ENCODE results near the gene OR5AK2. TPM values are rescaled to one million over a fixed set of nuclear protein-coding genes. Genes with fewer than 3 reads are reported as not detected.
"Not testable (repeated sequence)": the region's sequence is repeated elsewhere in the genome, so short reads cannot be mapped to it uniquely, and the experiment has no call there.

Gene OR5AK2
- polyA plus RNA-seq (ENCODE audit: insufficient read length in 4 of 4): under 1 TPM in 3 of 4 donors, not detected in 1; 0.17 to 0.35 (median 0.17) TPM

GRCh38 chr11:56988614-56989013 lies at the start of gene OR5AK2:
OR5AK2 (plus strand) TSS chr11:56988914; CDS start chr11:56988914, 0 bp downstream.
- no peak for DNase-seq (ENCODE audit: low read depth in 4 of 4, low spot score in 3 of 4)

GRCh38 chr11:56945526-56945925 lies 43.2 kb upstream of the OR5AK2 start:
- DNase-seq (ENCODE audit: low read depth in 4 of 4, low spot score in 3 of 4): not testable (repeated sequence)

- no peak for DNase-seq (ENCODE audit: low read depth in 4 of 4, low spot score in 3 of 4)
These were observed 39.7 kb upstream of the OR5AK2 start for GRCh38 chr11:56948991-56949515.

- DNase-seq (ENCODE audit: low read depth in 4 of 4, low spot score in 3 of 4): no peak
These were observed 38.2 kb upstream of the OR5AK2 start for GRCh38 chr11:56950510-56950909.

GRCh38 chr11:56953907-56954306 lies 34.8 kb upstream of the OR5AK2 start:
- DNase-seq (ENCODE audit: low read depth in 4 of 4, low spot score in 3 of 4): not testable (repeated sequence)

GRCh38 chr11:56961609-56962008 lies 27.1 kb upstream of the OR5AK2 start:
- DNase-seq (ENCODE audit: low read depth in 4 of 4, low spot score in 3 of 4): no peak

GRCh38 chr11:56967726-56968125 lies 21.0 kb upstream of the OR5AK2 start:
- no peak for DNase-seq (ENCODE audit: low read depth in 4 of 4, low spot score in 3 of 4)

GRCh38 chr11:56968524-56968923 lies 20.2 kb upstream of the OR5AK2 start:
- DNase-seq (ENCODE audit: low read depth in 4 of 4, low spot score in 3 of 4): no peak

- no peak for DNase-seq (ENCODE audit: low read depth in 4 of 4, low spot score in 3 of 4)
These were observed 11.4 kb upstream of the OR5AK2 start for GRCh38 chr11:56977314-56977713.

GRCh38 chr11:56990702-56991101 lies 2.0 kb downstream of the OR5AK2 start:
- DNase-seq (ENCODE audit: low read depth in 4 of 4, low spot score in 3 of 4): no peak

GRCh38 chr11:56994532-56994931 lies 5.8 kb downstream of the OR5AK2 start:
- DNase-seq (ENCODE audit: low read depth in 4 of 4, low spot score in 3 of 4): no peak

GRCh38 chr11:57001674-57002401 lies 13.1 kb downstream of the OR5AK2 start:
- DNase-seq (ENCODE audit: low read depth in 4 of 4, low spot score in 3 of 4): no peak

GRCh38 chr11:57008373-57008772 lies 19.7 kb downstream of the OR5AK2 start:
- no peak for DNase-seq (ENCODE audit: low read depth in 4 of 4, low spot score in 3 of 4)

- no peak for DNase-seq (ENCODE audit: low read depth in 4 of 4, low spot score in 3 of 4)
These were observed 27.0 kb downstream of the OR5AK2 start for GRCh38 chr11:57015679-57016078.

GRCh38 chr11:57031556-57031955 lies 42.8 kb downstream of the OR5AK2 start:
- DNase-seq (ENCODE audit: low read depth in 4 of 4, low spot score in 3 of 4): no peak

Other genes with a start within 250 kb of the OR5AK2 start
- not detected for gene OR9G4, start 240.2 kb upstream of the OR5AK2 start, polyA plus RNA-seq (ENCODE audit: insufficient read length in 4 of 4)
- gene LRRC55, start 193.0 kb downstream of the OR5AK2 start, polyA plus RNA-seq (ENCODE audit: insufficient read length in 4 of 4): 1 to 10 TPM; 2.0 to 6.4 (median 5.8) TPM
- 10 to 100 TPM; 66.7 to 86.7 (median 85.4) TPM for gene APLNR, start 248.3 kb downstream of the OR5AK2 start, polyA plus RNA-seq (ENCODE audit: insufficient read length in 4 of 4)

Data from left renal pelvis (tissue), 4 donors.